ENCODE results near the gene OXNAD1. TPM values are rescaled to one million over a fixed set of nuclear protein-coding genes. Genes with fewer than 3 reads are reported as not detected.

Gene OXNAD1
- total and polyA plus RNA-seq, 4 donors = 9.3 to 23.9 (median 13.1) TPM

- peak overlapping the region; percentile 18 for H3K27ac ChIP-seq (ENCODE audit: low read depth, low read length)
- 66% methylated on average over 13 of the region's 15 CpGs for WGBS (ENCODE audit: insufficient coverage)
- H3K27me3 ChIP-seq (ENCODE audit: control insufficient read depth, insufficient read depth, low read length) = no peaks in the 10 kb centered on the region
- H3K4me1 ChIP-seq (ENCODE audit: control insufficient read depth, insufficient read depth, low read length) = peaks cover 17% of the 10 kb centered on the region
- H3K4me3 ChIP-seq (ENCODE audit: low read depth, low read length) = no peak overlapping the region
- H3K36me3 ChIP-seq (ENCODE audit: control insufficient read depth, insufficient read depth, low read length) = no peaks in the 10 kb centered on the region
- peak in 2 of 6 donors; percentile 44 to 46 for DNase-seq (ENCODE audit: low read depth in 4 of 6, low spot score in 6 of 6)
- H3K9me3 ChIP-seq (ENCODE audit: control insufficient read depth, insufficient read depth, low read length) = peaks cover 5% of the 10 kb centered on the region
Observed at GRCh38 chr3:16329036-16329825, 64.2 kb downstream of the OXNAD1 start.

GRCh38 chr3:16329826-16330129, 64.8 kb downstream of the OXNAD1 start:
- peak in 3 of 6 donors; percentile 48 to 95 (median 88) for DNase-seq (ENCODE audit: low read depth in 4 of 6, low spot score in 6 of 6)
- Histone ChIP-seq H3K27ac (ENCODE audit: low read depth, low read length) (peak overlapping the region; percentile 18), H3K4me3 (ENCODE audit: low read depth, low read length) (no peak overlapping the region), H3K27me3 (ENCODE audit: control insufficient read depth, insufficient read depth, low read length) (no peaks in the 10 kb centered on the region), H3K4me1 (ENCODE audit: control insufficient read depth, insufficient read depth, low read length) (peaks cover 18% of the 10 kb centered on the region), H3K9me3 (ENCODE audit: control insufficient read depth, insufficient read depth, low read length) (peaks cover 5% of the 10 kb centered on the region), H3K36me3 (ENCODE audit: control insufficient read depth, insufficient read depth, low read length) (no peaks in the 10 kb centered on the region)
- 7% methylated on average over 9 of the region's 9 CpGs for WGBS (ENCODE audit: insufficient coverage)

GRCh38 chr3:16330351-16330750, 65.3 kb downstream of the OXNAD1 start:
- Histone ChIP-seq H3K4me1 (ENCODE audit: control insufficient read depth, insufficient read depth, low read length) (peaks cover 19% of the 10 kb centered on the region), H3K9me3 (ENCODE audit: control insufficient read depth, insufficient read depth, low read length) (peaks cover 5% of the 10 kb centered on the region), H3K27ac (ENCODE audit: low read depth, low read length) (no peak overlapping the region), H3K4me3 (ENCODE audit: low read depth, low read length) (no peak overlapping the region), H3K27me3 (ENCODE audit: control insufficient read depth, insufficient read depth, low read length) (no peaks in the 10 kb centered on the region), H3K36me3 (ENCODE audit: control insufficient read depth, insufficient read depth, low read length) (no peaks in the 10 kb centered on the region)
- peak in 2 of 6 donors; percentile 45 to 77 for DNase-seq (ENCODE audit: low read depth in 4 of 6, low spot score in 6 of 6)
- no CpG with 5 or more reads among the region's 4 CpGs for WGBS (ENCODE audit: insufficient coverage)

DNA sequence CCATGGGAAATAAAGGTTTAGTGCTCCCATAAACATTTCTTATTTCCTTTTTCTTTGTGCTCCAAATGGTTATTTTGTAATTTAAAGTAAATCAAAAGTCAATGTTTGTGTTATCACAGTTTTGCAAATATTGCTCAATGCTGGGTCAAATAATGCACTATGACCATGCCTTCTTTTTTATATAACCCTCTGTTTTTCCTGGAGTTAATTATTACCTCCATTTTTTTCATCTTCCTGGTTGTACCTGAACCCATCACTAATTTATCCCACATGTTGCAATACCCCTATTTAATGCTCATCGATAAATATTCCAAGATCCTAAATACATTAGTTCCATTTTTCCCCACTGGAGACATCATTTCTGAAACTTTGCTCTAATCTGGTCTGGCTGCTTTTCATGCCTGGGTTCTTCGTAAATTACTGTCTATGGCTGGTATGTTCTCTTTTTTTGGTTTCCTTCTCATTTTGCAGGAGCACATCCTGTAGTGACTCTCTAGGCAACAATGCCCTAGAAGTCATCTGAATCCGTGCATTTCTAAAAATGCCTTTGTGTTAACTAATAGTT, 66.4 kb downstream of the OXNAD1 start:
- Histone ChIP-seq H3K4me3 (ENCODE audit: low read depth, low read length) (no peak overlapping the region), H3K4me1 (ENCODE audit: control insufficient read depth, insufficient read depth, low read length) (peaks cover 24% of the 10 kb centered on the region), H3K36me3 (ENCODE audit: control insufficient read depth, insufficient read depth, low read length) (peaks cover 3% of the 10 kb centered on the region), H3K27ac (ENCODE audit: low read depth, low read length) (no peak overlapping the region), H3K27me3 (ENCODE audit: control insufficient read depth, insufficient read depth, low read length) (no peaks in the 10 kb centered on the region), H3K9me3 (ENCODE audit: control insufficient read depth, insufficient read depth, low read length) (peaks cover 5% of the 10 kb centered on the region)
- no peak for DNase-seq (ENCODE audit: low read depth in 4 of 6, low spot score in 6 of 6)
- WGBS (ENCODE audit: insufficient coverage) = 90% methylated on average over 2 of the region's 3 CpGs

DNA sequence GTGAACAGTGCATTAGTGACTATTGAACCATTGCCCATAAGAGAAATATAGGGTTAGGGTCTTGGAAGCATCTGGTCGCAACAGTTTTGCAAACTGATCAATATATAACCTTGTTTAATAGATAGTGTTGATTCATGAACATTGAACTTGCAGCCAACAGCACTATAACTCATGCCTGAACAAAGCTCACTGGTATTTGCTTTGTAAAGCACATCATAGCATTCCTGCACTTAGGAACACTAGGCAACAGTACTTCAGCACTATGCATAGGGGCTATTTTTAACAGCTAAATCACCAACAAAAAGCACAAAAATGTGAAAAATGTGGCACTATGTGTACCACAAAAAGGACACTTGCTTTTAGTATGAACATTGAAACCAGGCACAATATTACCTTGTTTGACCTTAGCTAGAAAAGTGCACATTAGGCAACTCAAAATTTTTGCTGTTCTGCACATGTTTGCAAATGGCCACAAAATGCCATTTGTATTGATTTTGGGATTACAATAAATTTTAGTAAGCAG, 68.0 kb downstream of the OXNAD1 start:
- WGBS (ENCODE audit: insufficient coverage) = no CpG with 5 or more reads among the region's 1 CpG
- H3K27ac ChIP-seq (ENCODE audit: low read depth, low read length) = no peak overlapping the region
- H3K36me3 ChIP-seq (ENCODE audit: control insufficient read depth, insufficient read depth, low read length) = peaks cover 4% of the 10 kb centered on the region
- H3K4me1 ChIP-seq (ENCODE audit: control insufficient read depth, insufficient read depth, low read length) = peaks cover 19% of the 10 kb centered on the region
- peaks cover 5% of the 10 kb centered on the region for H3K9me3 ChIP-seq (ENCODE audit: control insufficient read depth, insufficient read depth, low read length)
- no peaks in the 10 kb centered on the region for H3K27me3 ChIP-seq (ENCODE audit: control insufficient read depth, insufficient read depth, low read length)
- DNase-seq (ENCODE audit: low read depth in 4 of 6, low spot score in 6 of 6) = peak in 1 of 6 donors; percentile 34
- no peak overlapping the region for H3K4me3 ChIP-seq (ENCODE audit: low read depth, low read length)

DNA sequence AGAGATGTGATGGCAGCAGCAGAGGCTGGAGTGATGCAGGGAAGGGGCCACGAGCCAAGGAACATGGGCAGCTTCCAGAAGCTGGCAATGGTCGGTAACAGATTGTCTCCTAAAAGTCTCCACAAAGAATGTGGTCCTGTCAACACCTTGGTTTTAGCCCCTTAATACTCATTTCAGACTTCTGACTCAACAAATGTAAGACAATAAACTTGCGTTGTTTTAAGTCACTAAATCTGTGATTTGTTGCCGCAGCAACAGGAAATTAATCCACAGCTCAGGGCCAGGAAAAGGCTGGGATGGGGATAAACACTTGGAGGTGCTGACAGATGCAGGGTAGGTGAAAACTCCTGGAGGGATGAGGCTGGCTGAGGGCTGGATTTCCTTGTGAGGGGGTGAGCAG, 69.9 kb downstream of the OXNAD1 start:
- peaks cover 9% of the 10 kb centered on the region for H3K4me1 ChIP-seq (ENCODE audit: control insufficient read depth, insufficient read depth, low read length)
- 82% methylated on average over 4 of the region's 4 CpGs for WGBS (ENCODE audit: insufficient coverage)
- H3K4me3 ChIP-seq (ENCODE audit: low read depth, low read length) = no peak overlapping the region
- no peak for DNase-seq (ENCODE audit: low read depth in 4 of 6, low spot score in 6 of 6)
- peaks cover 5% of the 10 kb centered on the region for H3K9me3 ChIP-seq (ENCODE audit: control insufficient read depth, insufficient read depth, low read length)
- peaks cover 7% of the 10 kb centered on the region for H3K36me3 ChIP-seq (ENCODE audit: control insufficient read depth, insufficient read depth, low read length)
- no peaks in the 10 kb centered on the region for H3K27me3 ChIP-seq (ENCODE audit: control insufficient read depth, insufficient read depth, low read length)
- no peak overlapping the region for H3K27ac ChIP-seq (ENCODE audit: low read depth, low read length)

GRCh38 chr3:16335333-16335732, 70.3 kb downstream of the OXNAD1 start:
- no peak for DNase-seq (ENCODE audit: low read depth in 4 of 6, low spot score in 6 of 6)
- Histone ChIP-seq H3K4me3 (ENCODE audit: low read depth, low read length) (no peak overlapping the region), H3K4me1 (ENCODE audit: control insufficient read depth, insufficient read depth, low read length) (peaks cover 9% of the 10 kb centered on the region)

DNA sequence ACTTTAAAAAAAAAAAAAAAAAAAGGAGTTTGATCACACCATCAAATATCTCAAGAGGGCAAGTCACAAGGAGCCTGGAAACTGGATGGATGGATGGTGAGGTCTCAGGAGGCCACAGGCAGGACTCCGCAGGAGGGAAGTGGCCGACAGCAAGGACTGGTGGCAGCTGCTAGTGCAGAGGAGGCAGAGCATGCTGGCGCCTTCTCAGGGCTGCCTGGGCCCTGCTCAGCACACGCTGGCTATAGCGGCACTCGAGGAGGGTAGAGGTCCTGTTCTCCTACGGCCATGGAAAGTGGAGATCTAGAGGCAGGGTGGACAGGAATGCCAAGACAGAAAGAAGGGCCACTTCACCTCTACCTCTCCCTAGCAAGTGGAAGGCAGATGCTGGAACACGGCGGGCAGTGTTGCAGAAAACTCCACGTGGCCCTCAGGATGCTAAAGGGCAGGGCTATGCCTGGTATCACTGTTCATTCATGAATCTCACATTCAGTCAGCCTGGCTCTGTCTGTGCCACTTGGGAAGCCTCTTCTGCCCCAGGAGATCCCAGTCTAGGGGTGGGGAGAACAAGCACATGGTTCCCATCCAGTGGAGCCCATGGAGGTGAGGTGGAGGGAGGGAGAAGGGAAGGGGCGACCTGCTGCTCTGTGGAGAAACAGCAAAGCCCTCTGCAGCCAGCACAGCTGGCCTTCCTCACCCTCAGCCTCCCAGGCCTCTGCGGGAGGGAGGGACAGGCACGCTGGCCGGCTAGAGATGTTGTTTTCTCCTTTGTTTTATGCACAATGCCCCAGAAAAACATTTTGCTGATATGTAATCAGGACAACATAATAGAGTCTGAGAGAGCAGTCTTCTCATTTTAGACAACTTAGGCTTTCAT, 71.0 kb downstream of the OXNAD1 start:
- Histone ChIP-seq H3K27me3 (ENCODE audit: control insufficient read depth, insufficient read depth, low read length) (no peaks in the 10 kb centered on the region), H3K4me3 (ENCODE audit: low read depth, low read length) (no peak overlapping the region), H3K27ac (ENCODE audit: low read depth, low read length) (no peak overlapping the region), H3K4me1 (ENCODE audit: control insufficient read depth, insufficient read depth, low read length) (peaks cover 9% of the 10 kb centered on the region), H3K36me3 (ENCODE audit: control insufficient read depth, insufficient read depth, low read length) (peaks cover 7% of the 10 kb centered on the region), H3K9me3 (ENCODE audit: control insufficient read depth, insufficient read depth, low read length) (peaks cover 5% of the 10 kb centered on the region)
- 89% methylated on average over 8 of the region's 14 CpGs for WGBS (ENCODE audit: insufficient coverage)
- DNase-seq (ENCODE audit: low read depth in 4 of 6, low spot score in 6 of 6) = no peak

More at GRCh38 chr3:16335333-16335732, 70.3 kb downstream of the OXNAD1 start:
- Histone ChIP-seq H3K27ac (ENCODE audit: low read depth, low read length) (no peak overlapping the region), H3K9me3 (ENCODE audit: control insufficient read depth, insufficient read depth, low read length) (peaks cover 5% of the 10 kb centered on the region), H3K27me3 (ENCODE audit: control insufficient read depth, insufficient read depth, low read length) (no peaks in the 10 kb centered on the region), H3K36me3 (ENCODE audit: control insufficient read depth, insufficient read depth, low read length) (peaks cover 7% of the 10 kb centered on the region)
- WGBS (ENCODE audit: insufficient coverage) = no CpG with 5 or more reads among the region's 5 CpGs

- no peaks in the 10 kb centered on the region for H3K9me3 ChIP-seq (ENCODE audit: control insufficient read depth, insufficient read depth, low read length)
- H3K4me1 ChIP-seq (ENCODE audit: control insufficient read depth, insufficient read depth, low read length) = peaks cover 9% of the 10 kb centered on the region
- H3K36me3 ChIP-seq (ENCODE audit: control insufficient read depth, insufficient read depth, low read length) = peaks cover 7% of the 10 kb centered on the region
- WGBS (ENCODE audit: insufficient coverage) = 100% methylated on average over 4 of the region's 6 CpGs
- no peak overlapping the region for H3K27ac ChIP-seq (ENCODE audit: low read depth, low read length)
- no peaks in the 10 kb centered on the region for H3K27me3 ChIP-seq (ENCODE audit: control insufficient read depth, insufficient read depth, low read length)
- H3K4me3 ChIP-seq (ENCODE audit: low read depth, low read length) = no peak overlapping the region
- no peak for DNase-seq (ENCODE audit: low read depth in 4 of 6, low spot score in 6 of 6)
Observed at GRCh38 chr3:16336825-16337224, 71.8 kb downstream of the OXNAD1 start.
